Ovary (tissue), 9 donors: ENCODE data around the gene DYNC1I1. TPM values are rescaled to one million over a fixed set of nuclear protein-coding genes. Genes with fewer than 3 reads are reported as not detected.

Source experiments
- DNase-seq, 5 donors: peaks; one replicate each; pipeline ENCODE4 v3.0.0-alpha.2; 2019 to 2020
- H3K27ac ChIP-seq, 2 donors: fragments of 200-600 bp; one replicate each; pipeline versions ENCODE4 v1.5.1 to v1.8.0; 2019 to 2022
- H3K27me3 ChIP-seq: fragments of 200-600 bp; one replicate; pipeline ENCODE4 v1.8.0; 2022
- H3K36me3 ChIP-seq: fragments of 200-600 bp; sonication (generic); one replicate; pipeline ENCODE4 v1.5.1; 2019
- H3K4me1 ChIP-seq: one replicate; pipeline ENCODE4 v1.8.1; 2013; ENCODE audit warnings: mild to moderate bottlenecking, moderate library complexity; ENCODE audit not compliant: insufficient read depth
- H3K4me3 ChIP-seq: fragments of 200-600 bp; sonication (generic); one replicate; pipeline ENCODE4 v1.5.1; 2017
- H3K9me3 ChIP-seq, 2 donors: fragments of 200-600 bp in 1 of 2; sonication (generic) in 1 of 2; one replicate each; pipeline versions ENCODE4 v1.5.1 to v1.8.1; 2013 to 2019; ENCODE audit warnings: mild to moderate bottlenecking in 1 of 2, moderate library complexity in 1 of 2
- CTCF ChIP-seq, 3 donors: fragments of 450-650 bp in 2 of 3; fragments of 200-600 bp in 1 of 3; IDR thresholded peaks; one replicate each; pipeline versions ENCODE4 v1.5.1 to v1.8.0; 2016 to 2022; ENCODE audit warnings: antibody characterized with exemption in 3 of 3, mild to moderate bottlenecking in 1 of 3
- EP300 ChIP-seq: sonication (generic); formaldehyde crosslinking; IDR thresholded peaks from one replicate; pipeline ENCODE4 v1.6.1; 2017; ENCODE audit warnings: antibody characterized with exemption
- POLR2A ChIP-seq: fragments of 450-650 bp; IDR thresholded peaks from one replicate; pipeline ENCODE4 v1.6.1; 2017; ENCODE audit warnings: antibody characterized with exemption, mild to moderate bottlenecking, moderate library complexity
- WGBS, 3 donors: extraction: QIAGEN DNeasy Blood & Tissue Kit in 1 of 3; methylation state at CpG; one replicate each; pipeline versions ENCODE4 v1.1.5 to v1.1.7; 2013 to 2017; 5-methylcytosine and 5-hydroxymethylcytosine counted together
- intact Hi-C, 4 donors: fragments of 100-400 bp; cut with DNase I; formaldehyde crosslinking; loops; one replicate each; pipeline versions ENCODE4 v1.11.0 to v1.15.1; 2022 to 2023
- polyA plus RNA-seq, 2 donors: library from polyadenylated mRNA; stranded (reverse); fragments of 200-250 nt in 1 of 2; fragments of 350-450 nt in 1 of 2; fragmentation: Illumina TruSeq in 1 of 2; extraction: RNeasy Lipid Tissue Mini Kit (QIAGEN cat#74804) in 1 of 2; gene quantifications; one replicate each; pipeline ENCODE4 v1.2.3, GENCODE V29; 2013 to 2014
- total RNA-seq, 7 donors: library from RNA; depleted of rRNA in 2 of 7; stranded (reverse); fragments of >200 nt in 2 of 7; fragmentation: NEBNext Ultra II Directional in 3 of 7; extraction: Animal tissue kit (Norgen Biotek cat#: 25700) in 3 of 7; gene quantifications; one replicate each; pipeline versions ENCODE4 v1.1.0 to v1.2.4, GENCODE V29; 2016 to 2023
- donor health status: DM: no; HTN: no; CAD: no; lungs with moderate emphysema.
- donor health status: DM: no; HTN: no; CAD: no.
- donor health status: Bipolar disorder and iron deficiency.
- donor health status: DM: yes; HTN: yes; CAD: no.
- donor health status: DM: no; HTN: no; CAD: no.
- donor health status: DM: yes; HTN: yes; CAD: no.

Gene DYNC1I1
- total and polyA plus RNA-seq, 9 donors: 4.2 to 19.3 (median 6.9) TPM

- no peak overlapping the region for H3K4me3 ChIP-seq
- H3K4me1 ChIP-seq: no peaks in the 10 kb centered on the region
- intact Hi-C loops: no loop called here
- H3K27me3 ChIP-seq: no peaks in the 10 kb centered on the region
- DNase-seq: no peak
- H3K27ac ChIP-seq: no peak overlapping the region
- 88 to 97% (median 95%) methylated on average over 1 of the region's 1 CpG for WGBS, 3 donors
- no peaks in the 10 kb centered on the region for H3K9me3 ChIP-seq
- no peaks in the 10 kb centered on the region for H3K36me3 ChIP-seq
- TF ChIP-seq EP300: no peak
- TF ChIP-seq CTCF (IDR thresholded peaks at IDR 0.05): no peak
- no peak for TF ChIP-seq POLR2A
Measured at GRCh38 chr7:95950698-95951097, 178.3 kb downstream of the DYNC1I1 start.

GRCh38 chr7:95951531-95951930 lies 179.2 kb downstream of the DYNC1I1 start:
- intact Hi-C loops: no loop called here

GRCh38 chr7:95951997-95952795 lies 179.8 kb downstream of the DYNC1I1 start:
- intact Hi-C loops: no loop called here
- no peak for TF ChIP-seq CTCF (IDR thresholded peaks at IDR 0.05)
- TF ChIP-seq EP300: no peak
- TF ChIP-seq POLR2A: no peak
- Histone ChIP-seq H3K27me3 (no peaks in the 10 kb centered on the region), H3K9me3 (no peaks in the 10 kb centered on the region), H3K36me3 (no peaks in the 10 kb centered on the region), H3K27ac (no peak overlapping the region), H3K4me3 (no peak overlapping the region), H3K4me1 (no peaks in the 10 kb centered on the region)
- no peak for DNase-seq
- 91 to 94% (median 94%) methylated on average over 8 of the region's 8 CpGs for WGBS, 3 donors

More at GRCh38 chr7:95951531-95951930, 179.2 kb downstream of the DYNC1I1 start:
- Histone ChIP-seq H3K4me3 (no peak overlapping the region), H3K36me3 (no peaks in the 10 kb centered on the region), H3K9me3 (no peaks in the 10 kb centered on the region), H3K27me3 (no peaks in the 10 kb centered on the region), H3K4me1 (no peaks in the 10 kb centered on the region), H3K27ac (no peak overlapping the region)
- TF ChIP-seq POLR2A (no peak), EP300 (no peak), CTCF (IDR thresholded peaks at IDR 0.05) (no peak)
- WGBS, 3 donors: 75 to 89% (median 84%) methylated on average over 5 of the region's 5 CpGs
- DNase-seq: no peak

GRCh38 chr7:95952851-95953250 lies 180.5 kb downstream of the DYNC1I1 start:
- 66 to 82% (median 78%) methylated on average over 1 of the region's 1 CpG for WGBS, 3 donors
- no peaks in the 10 kb centered on the region for H3K9me3 ChIP-seq
- DNase-seq: no peak
- H3K36me3 ChIP-seq: no peaks in the 10 kb centered on the region
- intact Hi-C loops: no loop called here
- H3K4me3 ChIP-seq: no peak overlapping the region
- no peaks in the 10 kb centered on the region for H3K4me1 ChIP-seq
- TF ChIP-seq CTCF (IDR thresholded peaks at IDR 0.05) (no peak), EP300 (no peak), POLR2A (no peak)
- no peak overlapping the region for H3K27ac ChIP-seq
- H3K27me3 ChIP-seq: no peaks in the 10 kb centered on the region
